NCI-H446 treated with DMSO at 0.1 percent for 48 hours (cell line): ENCODE results near the gene MFF.

Experiments
- DNase-seq: peaks from one replicate; lab custom pipeline; 2025; lab: John Stamatoyannopoulos, UW

MFF gene

GRCh38 chr2:227324995-227325838, at the start of gene MFF:
Gene MFF (plus strand): TSS chr2:227325251. CDS start chr2:227330666, 5,415 bp downstream.
- peak; percentile 76 for DNase-seq

- DNase-seq: no peak
These were observed 44.2 kb upstream of the MFF start for GRCh38 chr2:227280895-227281294.

GRCh38 chr2:227285741-227286236, 39.3 kb upstream of the MFF start:
- DNase-seq: no peak

GRCh38 chr2:227287771-227288170, 37.3 kb upstream of the MFF start:
- DNase-seq: no peak

GRCh38 chr2:227292314-227292713, 32.7 kb upstream of the MFF start:
- DNase-seq: no peak

GRCh38 chr2:227293531-227293930, 31.5 kb upstream of the MFF start:
- DNase-seq: no peak

- no peak for DNase-seq
These were observed 29.2 kb upstream of the MFF start for GRCh38 chr2:227295806-227296205.

- no peak for DNase-seq
These were observed 28.2 kb upstream of the MFF start for GRCh38 chr2:227296671-227297405.

GRCh38 chr2:227301523-227301922, 23.5 kb upstream of the MFF start:
- DNase-seq: peak; percentile 30

- DNase-seq: peak; percentile 18
These were observed 16.3 kb upstream of the MFF start for GRCh38 chr2:227308784-227309183.

- no peak for DNase-seq
These were observed 14.3 kb upstream of the MFF start for GRCh38 chr2:227310756-227311110.

- no peak for DNase-seq
These were observed 13.1 kb upstream of the MFF start for GRCh38 chr2:227311861-227312506.

- DNase-seq: no peak
These were observed 12.5 kb upstream of the MFF start for GRCh38 chr2:227312579-227312978.

GRCh38 chr2:227313310-227313709, 11.7 kb upstream of the MFF start:
- DNase-seq: no peak

GRCh38 chr2:227317834-227318233, 7.2 kb upstream of the MFF start:
- no peak for DNase-seq

- DNase-seq: no peak
These were observed 4.6 kb upstream of the MFF start for GRCh38 chr2:227320305-227321094.

- no peak for DNase-seq
These were observed 2.4 kb upstream of the MFF start for GRCh38 chr2:227322530-227323205.

GRCh38 chr2:227323818-227324217, 1.2 kb upstream of the MFF start:
- DNase-seq: no peak

GRCh38 chr2:227324642-227324994, 433 bp upstream of the MFF start:
- no peak for DNase-seq

GRCh38 chr2:227325839-227326195, 766 bp downstream of the MFF start:
- DNase-seq: no peak

- no peak for DNase-seq
These were observed 1.7 kb downstream of the MFF start for GRCh38 chr2:227326783-227327182.
